Measurements from ENCODE around the gene IP6K3. TPM values are rescaled to one million over a fixed set of nuclear protein-coding genes. Genes with fewer than 3 reads are reported as not detected.
A peak's percentile ranks its signal among the peaks of the same experiment; 100 is the strongest.

IP6K3 gene
- total RNA-seq, 1 donor from 2014 or later, result 2.9 TPM

GRCh38 chr6:33731035-33731434, 15.7 kb downstream of the IP6K3 start:
- H3K27ac Mint-ChIP-seq, result peak overlapping the region; percentile 96
- no peaks in the 10 kb centered on the region for H3K36me3 Mint-ChIP-seq

GRCh38 chr6:33730611-33731010, 16.1 kb downstream of the IP6K3 start:
- H3K27ac ChIP-seq, result no peak overlapping the region

More at GRCh38 chr6:33731035-33731434, 15.7 kb downstream of the IP6K3 start:
- Histone ChIP-seq H3K9me3 (ENCODE audit: low read depth) (no peaks in the 10 kb centered on the region), H3K27ac (no peak overlapping the region), H3K36me3 (no peaks in the 10 kb centered on the region), H3K9ac (no peak overlapping the region), H2AFZ (replicated peaks) (no peak overlapping the region), H3K79me2 (ENCODE audit: low read depth) (no peaks in the 10 kb centered on the region), H3F3A (ENCODE audit: low read depth) (peaks cover 4% of the 10 kb centered on the region), H3K4me2 (no peak overlapping the region), H3K4me1 (peaks cover 4% of the 10 kb centered on the region), H3K27me3 (no peaks in the 10 kb centered on the region), H4K20me1 (ENCODE audit: low read depth) (no peaks in the 10 kb centered on the region), H3K4me3 (no peak overlapping the region)
- TF ChIP-seq EZH2phosphoT487 (IDR thresholded peaks at IDR 0.05), result no peak
- TF ChIP-seq EZH2 (IDR thresholded peaks at IDR 0.05), result no peak
- no peak for TF ChIP-seq CTCF (IDR thresholded peaks at IDR 0.05)
- Mint-ChIP-seq H3K4me3 (peak overlapping the region; percentile 13), H3K9me3 (no peaks in the 10 kb centered on the region), H3K4me1 (peaks cover 22% of the 10 kb centered on the region), H3K27me3 (ENCODE audit: insufficient read depth, low read depth) (peaks cover 10% of the 10 kb centered on the region)
- DNase-seq (ENCODE audit: low spot score), result no peak

GRCh38 chr6:33729059-33729458, 17.6 kb downstream of the IP6K3 start:
- no peak for TF ChIP-seq CTCF (IDR thresholded peaks at IDR 0.05)
- no peak for TF ChIP-seq EZH2 (IDR thresholded peaks at IDR 0.05)
- no peak for TF ChIP-seq EZH2phosphoT487 (IDR thresholded peaks at IDR 0.05)
- H3K4me3 Mint-ChIP-seq, result no peak overlapping the region
- H3K27me3 ChIP-seq, result no peaks in the 10 kb centered on the region
- no peak overlapping the region for H3K4me2 ChIP-seq
- no peaks in the 10 kb centered on the region for H3K36me3 Mint-ChIP-seq
- peaks cover 8% of the 10 kb centered on the region for H3K27me3 Mint-ChIP-seq (ENCODE audit: insufficient read depth, low read depth)
- no peak overlapping the region for H3K4me3 ChIP-seq
- H3K4me1 Mint-ChIP-seq, result peaks cover 23% of the 10 kb centered on the region
- peaks cover 4% of the 10 kb centered on the region for H3F3A ChIP-seq (ENCODE audit: low read depth)
- no peaks in the 10 kb centered on the region for H3K36me3 ChIP-seq
- H3K9me3 ChIP-seq (ENCODE audit: low read depth), result no peaks in the 10 kb centered on the region
- no peak overlapping the region for H3K9ac ChIP-seq
- H3K4me1 ChIP-seq, result peaks cover 4% of the 10 kb centered on the region
- H3K79me2 ChIP-seq (ENCODE audit: low read depth), result no peaks in the 10 kb centered on the region
- no peaks in the 10 kb centered on the region for H3K9me3 Mint-ChIP-seq
- no peaks in the 10 kb centered on the region for H4K20me1 ChIP-seq (ENCODE audit: low read depth)
- H3K27ac ChIP-seq, result no peak overlapping the region
- no peak for DNase-seq (ENCODE audit: low spot score)
- H2AFZ ChIP-seq (replicated peaks), result no peak overlapping the region
- no peak overlapping the region for H3K27ac Mint-ChIP-seq

More at GRCh38 chr6:33730611-33731010, 16.1 kb downstream of the IP6K3 start:
- Histone ChIP-seq H3K79me2 (ENCODE audit: low read depth) (no peaks in the 10 kb centered on the region), H3F3A (ENCODE audit: low read depth) (peaks cover 4% of the 10 kb centered on the region), H4K20me1 (ENCODE audit: low read depth) (no peaks in the 10 kb centered on the region), H2AFZ (replicated peaks) (no peak overlapping the region), H3K9ac (no peak overlapping the region), H3K4me1 (peaks cover 4% of the 10 kb centered on the region), H3K9me3 (ENCODE audit: low read depth) (no peaks in the 10 kb centered on the region), H3K4me2 (no peak overlapping the region), H3K27me3 (no peaks in the 10 kb centered on the region), H3K4me3 (no peak overlapping the region), H3K36me3 (no peaks in the 10 kb centered on the region)
- DNase-seq (ENCODE audit: low spot score), result no peak
- H3K36me3 Mint-ChIP-seq, result no peaks in the 10 kb centered on the region
- H3K27ac Mint-ChIP-seq, result peak overlapping the region; percentile 96
- H3K27me3 Mint-ChIP-seq (ENCODE audit: insufficient read depth, low read depth), result peaks cover 10% of the 10 kb centered on the region
- TF ChIP-seq CTCF (IDR thresholded peaks at IDR 0.05) (no peak), EZH2phosphoT487 (IDR thresholded peaks at IDR 0.05) (no peak), EZH2 (IDR thresholded peaks at IDR 0.05) (no peak)
- H3K4me1 Mint-ChIP-seq, result peaks cover 22% of the 10 kb centered on the region
- peak overlapping the region; percentile 13 for H3K4me3 Mint-ChIP-seq
- no peaks in the 10 kb centered on the region for H3K9me3 Mint-ChIP-seq

Measured in neural progenitor cell (in vitro differentiated cells).